Measurements from ENCODE around the gene MINK1. TPM values are rescaled to one million over a fixed set of nuclear protein-coding genes. Genes with fewer than 3 reads are reported as not detected.

MINK1 gene
- total and polyA plus RNA-seq, 2 donors (not counting 1 experiment from before 2014, with no cell fraction given): 109 to 160 TPM

- POLR2A ChIA-PET: no interaction called here
- DNase-seq: no peak
- CTCF ChIA-PET: interaction anchor here (0.6 to 7.4 kb wide), 5 partner anchors 22 to 734 kb away, joined by 3 to 38 read pairs (median 3); partner anchors contain the start of gene ARRB2
Measured at GRCh38 chr17:4879601-4880000, 46.5 kb downstream of the MINK1 start.

GRCh38 chr17:4880857-4881256, 47.7 kb downstream of the MINK1 start:
- Mint-ChIP-seq H3K4me3 (no peak overlapping the region), H3K27me3 (no peaks in the 10 kb centered on the region), H3K27ac (no peak overlapping the region), H3K9me3 (ENCODE audit: insufficient read depth) (no peaks in the 10 kb centered on the region), H3K4me1 (peaks cover 3% of the 10 kb centered on the region)
- H3K36me3 ChIP-seq (replicated peaks in 1 of 2; ENCODE audit: control extremely low read depth in 1 of 2, control insufficient read depth in 1 of 2, extremely low read depth in 1 of 2, insufficient read depth in 2 of 2, low read length in 1 of 2): peaks cover 0 to 42% of the 10 kb centered on the region in 2 experiments
- no peak overlapping the region for H3K27ac ChIP-seq (ENCODE audit: low read length in 2 of 2)
- WGBS (ENCODE audit: insufficient coverage): 96% methylated on average over 11 of the region's 15 CpGs
- intact Hi-C loops (cut with micrococcal nuclease): no loop called here
- H2AFZ ChIP-seq (ENCODE audit: insufficient read depth, low read depth, low read length, poor library complexity, severe bottlenecking): no peak overlapping the region
- ChIA-PET POLR2A (interaction anchor here (0.6 to 1.1 kb wide), 2 partner anchors 171 to 269 kb away, joined by 3 to 4 read pairs; partner anchors contain the start of gene ARRB2), CTCF (interaction anchor here (0.7 to 7.4 kb wide), 8 partner anchors 8 to 172 kb away, joined by 3 to 38 read pairs (median 4); partner anchors contain the start of genes ARRB2, MED11 and VMO1)
- H3K4me1 ChIP-seq (ENCODE audit: control insufficient read depth in 2 of 2, insufficient read depth in 2 of 2, low read length in 2 of 2): peaks cover 0 to 6% of the 10 kb centered on the region in 2 donors
- H4K20me1 ChIP-seq (ENCODE audit: control insufficient read depth, insufficient read depth, low read length, poor library complexity, severe bottlenecking): peaks cover 13% of the 10 kb centered on the region
- no peak overlapping the region for H3K4me2 ChIP-seq (replicated peaks; ENCODE audit: low read depth, low read length, poor library complexity, severe bottlenecking)
- no peaks in the 10 kb centered on the region for H3K27me3 ChIP-seq (replicated peaks in 1 of 4; ENCODE audit: control extremely low read depth in 1 of 4, control insufficient read depth in 3 of 4, insufficient read depth in 4 of 4, low read length in 3 of 4)
- no peak overlapping the region for H3K9ac ChIP-seq (ENCODE audit: low read length)
- DNase-seq (no peak), ATAC-seq (ENCODE audit: low read depth) (no peak)
- H3K4me3 ChIP-seq (ENCODE audit: control extremely low read depth in 1 of 5, extremely low read depth in 1 of 5, insufficient read depth in 1 of 5, low read depth in 2 of 5, low read length in 4 of 5): no peak overlapping the region
- no peaks in the 10 kb centered on the region for H3K9me3 ChIP-seq (ENCODE audit: control extremely low read depth in 1 of 3, control insufficient read depth in 2 of 3, insufficient read depth in 1 of 3, low read length in 2 of 3)
- H3K79me2 ChIP-seq (ENCODE audit: control insufficient read depth, insufficient read depth, low read length): peaks cover 3% of the 10 kb centered on the region
- TF ChIP-seq EZH2 (IDR thresholded peaks at IDR 0.05; ENCODE audit: borderline replicate concordance, insufficient read depth, low read depth, low read length, poor library complexity, severe bottlenecking): no peak
- TF ChIP-seq CTCF (IDR thresholded peaks at IDR 0.05): no peak

More at GRCh38 chr17:4879601-4880000, 46.5 kb downstream of the MINK1 start:
- Histone ChIP-seq H3K36me3 (replicated peaks in 1 of 2; ENCODE audit: control extremely low read depth in 1 of 2, control insufficient read depth in 1 of 2, extremely low read depth in 1 of 2, insufficient read depth in 2 of 2, low read length in 1 of 2) (peaks cover 0 to 35% of the 10 kb centered on the region in 2 experiments), H3K79me2 (ENCODE audit: control insufficient read depth, insufficient read depth, low read length) (peaks cover 7% of the 10 kb centered on the region), H3K9ac (ENCODE audit: low read length) (no peak overlapping the region), H3K4me2 (replicated peaks; ENCODE audit: low read depth, low read length, poor library complexity, severe bottlenecking) (no peak overlapping the region), H3K27ac (ENCODE audit: low read length in 2 of 2) (no peak overlapping the region), H3K4me3 (ENCODE audit: control extremely low read depth in 1 of 5, extremely low read depth in 1 of 5, insufficient read depth in 1 of 5, low read depth in 2 of 5, low read length in 4 of 5) (no peak overlapping the region), H2AFZ (ENCODE audit: insufficient read depth, low read depth, low read length, poor library complexity, severe bottlenecking) (no peak overlapping the region), H3K4me1 (ENCODE audit: control insufficient read depth in 2 of 2, insufficient read depth in 2 of 2, low read length in 2 of 2) (peaks cover 0 to 6% of the 10 kb centered on the region in 2 donors), H3K9me3 (ENCODE audit: control extremely low read depth in 1 of 3, control insufficient read depth in 2 of 3, insufficient read depth in 1 of 3, low read length in 2 of 3) (no peaks in the 10 kb centered on the region), H4K20me1 (ENCODE audit: control insufficient read depth, insufficient read depth, low read length, poor library complexity, severe bottlenecking) (peaks cover 15% of the 10 kb centered on the region), H3K27me3 (replicated peaks in 1 of 4; ENCODE audit: control extremely low read depth in 1 of 4, control insufficient read depth in 3 of 4, insufficient read depth in 4 of 4, low read length in 3 of 4) (no peaks in the 10 kb centered on the region)
- WGBS (ENCODE audit: insufficient coverage): 65% methylated on average over 2 of the region's 4 CpGs
- peaks cover 3% of the 10 kb centered on the region for H3K4me1 Mint-ChIP-seq
- H3K4me3 Mint-ChIP-seq: no peak overlapping the region
- no peaks in the 10 kb centered on the region for H3K27me3 Mint-ChIP-seq
- intact Hi-C loops (cut with micrococcal nuclease): no loop called here
- TF ChIP-seq EZH2 (IDR thresholded peaks at IDR 0.05; ENCODE audit: borderline replicate concordance, insufficient read depth, low read depth, low read length, poor library complexity, severe bottlenecking) (no peak), CTCF (IDR thresholded peaks at IDR 0.05) (no peak)
- no peaks in the 10 kb centered on the region for H3K9me3 Mint-ChIP-seq (ENCODE audit: insufficient read depth)
- no peak overlapping the region for H3K27ac Mint-ChIP-seq
- ATAC-seq (ENCODE audit: low read depth): no peak
